ENCODE data around the gene TMEM60. TPM values are rescaled to one million over a fixed set of nuclear protein-coding genes. Genes with fewer than 3 reads are reported as not detected.

Gene TMEM60
- total and polyA plus RNA-seq, 10 of the 15 experiments (the other 5 are each of a cell fraction or from before 2014, with no cell fraction given): 13.2 to 94.2 (median 30.2) TPM

GRCh38 chr7:77839919-77840318 lies 41.7 kb upstream of the TMEM60 start:
- Histone ChIP-seq H3K4me2 (ENCODE audit: control insufficient read depth, insufficient read depth) (no peak overlapping the region), H3K27me3 (replicated peaks in 1 of 2; ENCODE audit: control insufficient read depth in 2 of 2, insufficient read depth in 2 of 2, low read length in 1 of 2) (no peaks in the 10 kb centered on the region), H4K20me1 (ENCODE audit: control insufficient read depth, insufficient read depth) (no peaks in the 10 kb centered on the region), H3K36me3 (ENCODE audit: control insufficient read depth in 2 of 2, insufficient read depth in 2 of 2, low read length in 1 of 2) (no peaks in the 10 kb centered on the region), H3K4me3 (no peak overlapping the region), H3K27ac (ENCODE audit: control insufficient read depth, insufficient read depth) (no peak overlapping the region), H3K9me3 (replicated peaks; ENCODE audit: control insufficient read depth, insufficient read depth, low read length) (peaks cover 2% of the 10 kb centered on the region; the same call in 1 of the 3 replicates), H3K4me1 (ENCODE audit: control insufficient read depth, insufficient read depth, low read length) (no peaks in the 10 kb centered on the region), H3K9ac (ENCODE audit: control insufficient read depth, insufficient read depth, low read length) (no peak overlapping the region), H3K79me2 (ENCODE audit: control insufficient read depth, insufficient read depth, low read length) (peaks cover 2% of the 10 kb centered on the region), H2AFZ (ENCODE audit: control insufficient read depth, low read depth, low read length) (no peak overlapping the region)
- no TSS peak for BruUV-seq (replicated peaks)
- in situ Hi-C loops (cut with MboI): no loop called here
- POLR2A ChIA-PET: interaction anchor here (0.6 to 2.1 kb wide), 2 partner anchors 9 to 137 kb away, joined by 3 to 5 read pairs; no protein-coding TSS in a partner anchor
- RAD21 ChIA-PET (ENCODE audit: unreplicated experiment): no interaction called here
- TF ChIP-seq E4F1 (IDR thresholded peaks at IDR 0.05; ENCODE audit: borderline replicate concordance, partially characterized antibody): no peak
- no peak for TF ChIP-seq SUPT20H (IDR thresholded peaks at IDR 0.05; ENCODE audit: borderline replicate concordance, control insufficient read depth, low read depth, low read length)
- no peak for TF ChIP-seq IRF3 (IDR thresholded peaks at IDR 0.05)
- no peak for TF ChIP-seq ZNF24 (IDR thresholded peaks at IDR 0.05)
- no peak for TF ChIP-seq ZNF687 (IDR thresholded peaks at IDR 0.05)
- no peak for TF ChIP-seq TBL1XR1 (IDR thresholded peaks at IDR 0.05; ENCODE audit: low read depth, low read length)
- no peak for TF ChIP-seq RB1 (IDR thresholded peaks at IDR 0.05; ENCODE audit: borderline replicate concordance)
- TF ChIP-seq BACH1 (IDR thresholded peaks at IDR 0.05; ENCODE audit: borderline replicate concordance): no peak
- TF ChIP-seq ZNF622 (IDR thresholded peaks at IDR 0.05): no peak
- SMC1A ChIA-PET (ENCODE audit: uncharacterized antibody, unreplicated experiment): interaction anchor here (0.8 to 1.3 kb wide), 5 partner anchors 9 to 26 kb away, joined by 3 to 8 read pairs (median 3); no protein-coding TSS in a partner anchor
- intact Hi-C loops (cut with micrococcal nuclease; ENCODE audit: unreplicated experiment): no loop called here
- FAIRE-seq (no peak), ATAC-seq (no peak), DNase-seq (ENCODE audit: low read depth, low spot score) (no peak)
- CTCF ChIA-PET: interaction anchor here (0.6 to 1.4 kb wide), 6 partner anchors 8 to 194 kb away, joined by 3 to 4 read pairs (median 3); no protein-coding TSS in a partner anchor
- WGBS (ENCODE audit: insufficient coverage, insufficient replicate concordance, low lambda C conversion rate, missing lambda C conversion rate): 76% methylated on average over 2 of the region's 2 CpGs
